ENCODE data around the gene MAN2A2.

MAN2A2 gene

DNA sequence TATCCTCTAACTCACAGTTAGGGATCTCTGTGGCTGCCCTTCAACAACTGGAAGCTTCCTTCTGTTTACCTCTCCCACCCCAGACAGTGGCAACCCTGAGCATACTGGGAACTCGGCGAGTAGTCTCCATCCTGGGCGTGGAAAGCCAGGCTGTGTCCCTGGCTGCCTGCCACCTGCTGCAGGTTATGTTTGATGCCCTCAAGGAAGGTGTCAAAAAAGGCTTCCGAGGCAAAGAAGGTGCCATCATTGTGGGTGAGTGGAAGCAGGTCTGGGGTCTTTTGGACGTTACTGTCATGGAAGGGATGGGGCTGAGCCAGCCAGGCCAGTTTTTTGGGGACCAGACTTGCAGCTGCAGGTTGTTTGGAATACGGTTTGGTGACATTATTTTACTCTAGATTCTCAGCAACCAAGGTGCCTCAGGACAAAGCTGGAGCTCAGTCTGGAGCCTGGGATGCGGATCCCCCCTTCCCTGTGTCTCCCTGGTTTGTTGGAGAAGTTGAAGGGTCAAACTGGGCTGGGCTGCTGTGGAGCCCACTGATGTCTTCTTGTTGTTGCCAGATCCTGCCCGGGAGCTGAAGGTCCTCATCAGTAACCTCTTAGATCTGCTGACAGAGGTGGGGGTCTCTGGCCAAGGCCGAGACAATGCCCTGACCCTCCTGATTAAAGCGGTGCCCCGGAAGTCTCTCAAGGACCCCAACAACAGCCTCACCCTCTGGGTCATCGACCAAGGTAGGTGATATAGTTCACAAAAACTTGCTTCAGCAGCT is 39.4 kb downstream of the MAN2A2 start:
- DNase-seq (ENCODE audit: low read depth), result no peak

DNA sequence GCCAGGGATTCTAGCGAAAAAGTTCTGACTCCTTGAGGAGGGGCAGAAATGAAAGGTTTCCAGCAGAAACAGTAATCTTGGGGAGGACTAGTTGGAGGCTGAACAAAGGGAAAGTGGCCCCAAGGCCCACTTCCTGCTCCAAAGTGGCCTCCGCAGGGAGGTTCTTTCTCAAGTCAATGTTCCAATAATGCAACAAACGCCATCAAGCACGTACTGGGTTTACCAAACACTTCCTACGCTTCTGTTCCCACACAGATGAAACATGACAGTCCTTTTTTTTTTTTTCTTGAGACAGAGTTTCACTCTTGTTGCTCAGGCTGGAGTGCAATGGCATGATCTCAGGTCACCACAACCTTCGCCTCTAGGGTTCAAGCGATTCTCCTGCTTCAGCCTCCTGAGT is 42.0 kb downstream of the MAN2A2 start:
- no peak for DNase-seq (ENCODE audit: low read depth)

DNA sequence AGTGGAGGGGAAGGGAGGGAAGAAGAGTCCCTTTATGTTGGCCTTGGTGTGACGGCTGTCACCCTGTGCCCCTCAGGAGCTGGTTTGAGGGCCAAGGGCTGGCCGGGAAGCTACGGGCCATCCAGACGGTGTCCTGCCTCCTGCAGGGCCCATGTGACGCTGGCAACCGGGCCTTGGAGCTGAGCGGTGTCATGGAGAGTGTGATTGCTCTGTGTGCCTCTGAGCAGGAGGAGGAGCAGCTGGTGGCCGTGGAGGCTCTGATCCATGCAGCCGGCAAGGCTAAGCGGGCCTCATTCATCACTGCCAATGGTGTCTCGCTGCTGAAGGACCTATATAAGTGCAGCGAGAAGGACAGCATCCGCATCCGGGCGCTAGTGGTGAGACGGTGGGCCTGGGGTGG is 43.4 kb downstream of the MAN2A2 start:
- no peak for DNase-seq (ENCODE audit: low read depth)

DNA sequence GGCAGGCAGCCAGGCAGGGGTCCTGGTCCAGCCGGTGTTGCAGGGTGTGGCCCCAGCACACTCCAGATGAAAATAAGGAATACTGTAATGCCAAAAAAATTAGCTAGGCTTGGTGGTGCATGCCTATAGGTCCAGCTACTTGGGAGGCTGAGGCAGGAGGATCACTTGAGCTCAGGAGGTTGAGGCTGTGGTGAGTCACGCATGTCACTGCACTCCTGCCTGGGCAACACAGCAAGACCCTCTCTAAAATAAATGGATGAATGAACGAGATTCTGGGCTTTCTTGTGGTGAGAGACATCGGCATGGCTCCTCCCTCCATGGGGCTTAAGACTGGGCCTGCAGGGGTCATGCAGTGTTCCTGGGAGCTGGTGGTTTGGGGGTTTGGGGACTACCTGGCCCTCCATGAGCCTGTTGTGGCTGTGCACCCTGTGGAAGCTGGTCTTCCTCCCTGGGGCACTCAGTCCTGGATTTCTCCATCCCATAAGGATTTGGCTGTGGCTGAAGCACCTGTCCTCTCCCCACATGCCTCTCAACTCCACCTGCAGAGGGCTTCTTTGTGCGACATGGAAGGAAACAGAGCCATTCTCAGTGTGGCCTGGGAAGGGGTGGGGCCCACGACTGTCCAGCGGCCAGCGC is 44.0 kb downstream of the MAN2A2 start:
- no peak for DNase-seq (ENCODE audit: low read depth)

DNA sequence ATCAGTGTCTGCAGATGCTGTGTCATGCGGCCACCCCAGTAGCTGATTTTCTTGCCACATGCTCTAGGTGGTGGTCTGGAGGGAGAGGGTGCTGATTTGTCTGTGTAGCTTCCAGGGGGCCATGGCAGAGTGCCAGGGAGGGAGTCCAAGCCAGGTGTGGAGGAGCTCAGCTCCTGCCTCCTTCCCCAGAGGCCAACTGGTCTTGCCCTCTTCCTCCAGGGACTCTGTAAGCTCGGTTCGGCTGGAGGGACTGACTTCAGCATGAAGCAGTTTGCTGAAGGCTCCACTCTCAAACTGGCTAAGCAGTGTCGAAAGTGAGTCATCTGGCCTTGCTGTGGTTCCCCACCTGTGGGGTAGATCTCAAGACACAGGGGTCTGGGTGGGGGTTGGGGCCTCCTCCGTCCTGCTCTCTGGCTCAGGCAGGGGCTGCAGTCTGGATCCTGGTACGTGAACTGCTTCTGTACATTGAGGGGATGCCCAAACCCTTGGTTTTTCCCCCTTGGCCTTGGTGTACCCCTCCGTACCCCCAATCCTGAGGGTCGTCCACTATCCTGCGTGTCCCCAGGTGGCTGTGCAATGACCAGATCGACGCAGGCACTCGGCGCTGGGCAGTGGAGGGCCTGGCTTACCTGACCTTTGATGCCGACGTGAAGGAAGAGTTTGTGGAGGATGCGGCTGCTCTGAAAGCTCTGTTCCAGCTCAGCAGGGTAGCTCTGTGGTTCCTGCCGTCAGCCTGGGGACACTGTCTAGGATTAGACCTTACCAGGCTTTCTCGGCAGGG is 44.7 kb downstream of the MAN2A2 start:
- DNase-seq (ENCODE audit: low read depth), result no peak

DNA sequence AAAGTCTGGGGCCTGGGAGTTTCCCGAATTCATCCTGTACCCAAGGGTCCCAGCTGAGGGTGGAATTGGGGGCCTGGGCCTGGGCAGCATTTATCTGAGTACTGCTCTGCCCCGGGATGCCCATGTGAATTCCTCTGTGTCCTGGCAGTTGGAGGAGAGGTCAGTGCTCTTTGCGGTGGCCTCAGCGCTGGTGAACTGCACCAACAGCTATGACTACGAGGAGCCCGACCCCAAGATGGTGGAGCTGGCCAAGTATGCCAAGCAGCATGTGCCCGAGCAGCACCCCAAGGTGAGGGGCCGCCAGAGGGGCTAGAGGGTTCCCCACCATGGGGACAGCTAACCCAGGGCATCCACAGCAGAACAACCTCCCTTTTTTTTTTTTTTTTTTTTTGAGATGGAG is 45.4 kb downstream of the MAN2A2 start:
- no peak for DNase-seq (ENCODE audit: low read depth)

DNA sequence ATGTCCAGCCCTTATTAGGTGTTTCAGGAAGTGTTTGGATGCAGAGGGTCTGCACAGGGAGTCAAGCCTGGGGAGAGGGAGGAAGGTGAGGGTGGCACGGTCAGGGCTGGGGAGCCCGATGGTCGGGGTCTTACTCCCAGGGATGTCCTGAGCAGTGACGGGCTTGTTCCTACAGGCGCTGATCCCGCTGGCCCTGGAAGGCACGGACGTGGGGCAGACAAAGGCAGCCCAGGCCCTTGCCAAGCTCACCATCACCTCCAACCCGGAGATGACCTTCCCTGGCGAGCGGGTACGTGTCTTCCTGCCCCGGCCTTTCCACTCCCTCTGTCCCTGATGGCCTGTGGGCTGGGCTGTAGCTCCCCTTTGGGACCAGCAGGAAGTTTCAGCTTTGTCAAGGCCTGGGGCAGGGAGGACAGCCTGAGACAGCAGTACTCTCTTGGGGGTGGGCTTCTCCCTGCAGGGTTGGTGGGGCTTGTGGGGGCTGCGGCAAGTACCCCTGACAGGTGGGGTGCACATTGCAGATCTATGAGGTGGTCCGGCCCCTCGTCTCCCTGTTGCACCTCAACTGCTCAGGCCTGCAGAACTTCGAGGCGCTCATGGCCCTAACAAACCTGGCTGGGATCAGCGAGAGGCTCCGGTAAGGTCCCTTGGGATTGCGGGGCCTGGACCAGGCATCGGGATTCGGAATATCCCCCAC is 47.0 kb downstream of the MAN2A2 start:
- no peak for DNase-seq (ENCODE audit: low read depth)

DNA sequence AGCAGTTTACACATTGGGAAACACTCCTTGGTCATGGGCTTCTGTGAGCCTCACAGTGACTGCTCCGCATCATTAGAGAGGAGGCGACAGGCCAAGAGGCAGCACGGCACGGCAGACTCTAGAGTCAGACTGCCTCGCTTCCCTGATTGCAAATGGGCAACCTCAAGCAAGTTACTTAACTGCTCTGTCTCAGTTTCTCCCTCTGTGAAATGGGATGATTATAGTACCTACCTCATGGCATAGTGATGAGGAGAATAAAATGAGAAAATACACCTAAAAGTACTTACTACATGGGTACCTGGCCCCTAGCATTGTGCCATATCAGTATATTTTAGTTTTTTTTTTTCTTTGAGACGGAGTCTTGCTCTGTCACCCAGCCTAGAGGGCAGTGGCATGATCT is 47.6 kb downstream of the MAN2A2 start:
- DNase-seq (ENCODE audit: low read depth), result no peak

DNA sequence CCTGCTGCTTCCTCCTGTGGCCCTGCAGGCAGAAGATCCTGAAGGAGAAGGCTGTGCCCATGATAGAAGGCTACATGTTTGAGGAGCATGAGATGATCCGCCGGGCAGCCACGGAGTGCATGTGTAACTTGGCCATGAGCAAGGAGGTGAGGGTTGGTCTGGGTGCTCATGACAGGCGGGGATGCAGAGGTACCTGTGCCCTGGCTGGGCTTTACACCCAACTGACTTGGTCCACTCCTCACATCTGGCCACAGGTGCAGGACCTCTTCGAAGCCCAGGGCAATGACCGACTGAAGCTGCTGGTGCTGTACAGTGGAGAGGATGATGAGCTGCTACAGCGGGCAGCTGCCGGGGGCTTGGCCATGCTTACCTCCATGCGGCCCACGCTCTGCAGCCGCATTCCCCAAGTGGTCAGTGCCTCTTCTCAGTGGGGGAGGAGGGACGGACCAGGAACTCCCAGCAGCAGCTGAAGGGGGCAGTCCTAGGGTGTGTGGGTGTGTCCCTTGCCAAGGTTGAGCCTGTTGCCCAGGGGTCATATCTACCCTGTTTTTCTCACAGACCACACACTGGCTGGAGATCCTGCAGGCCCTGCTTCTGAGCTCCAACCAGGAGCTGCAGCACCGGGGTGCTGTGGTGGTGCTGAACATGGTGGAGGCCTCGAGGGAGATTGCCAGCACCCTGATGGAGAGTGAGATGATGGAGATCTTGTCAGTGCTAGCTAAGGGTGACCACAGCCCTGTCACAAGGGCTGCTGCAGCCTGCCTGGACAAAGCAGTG is 50.0 kb downstream of the MAN2A2 start:
- no peak for DNase-seq (ENCODE audit: low read depth)

DNA sequence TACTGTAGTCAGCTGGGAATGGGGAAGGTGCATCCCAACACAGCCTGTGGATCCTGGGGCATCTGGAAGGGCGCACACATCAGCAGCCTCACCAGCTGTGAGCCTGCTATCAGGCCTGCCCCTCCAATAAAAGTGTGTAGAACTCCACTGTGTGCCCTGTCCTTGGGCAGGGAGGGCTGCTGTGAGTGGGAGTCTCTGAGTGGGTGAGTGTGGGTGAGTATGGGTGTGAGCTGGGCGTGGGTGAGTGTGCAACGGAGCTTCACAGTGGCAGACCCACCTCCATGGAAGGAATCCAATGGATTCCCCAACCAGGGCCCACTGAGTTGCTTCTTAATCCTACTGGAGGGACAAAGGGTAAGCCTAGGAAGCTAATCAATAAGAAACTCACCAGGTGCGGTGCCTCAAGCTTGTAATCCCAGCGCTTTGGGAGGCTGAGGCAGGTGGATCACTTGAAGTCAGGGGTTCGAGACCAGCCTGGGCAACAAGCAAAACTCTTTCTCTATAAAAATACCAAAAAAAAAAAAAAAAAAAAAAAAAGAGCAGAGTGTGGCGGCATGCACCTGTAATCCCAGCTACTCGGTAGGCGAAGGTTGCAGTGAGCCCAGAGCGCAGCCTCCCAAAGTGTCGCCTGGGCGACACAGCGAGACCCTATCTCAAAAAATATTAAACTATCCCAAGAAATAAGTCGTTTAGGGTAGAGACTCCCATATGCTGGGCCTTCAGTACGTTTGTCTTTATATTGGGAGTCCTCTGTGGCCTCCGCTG is 51.0 kb downstream of the MAN2A2 start:
- no peak for DNase-seq (ENCODE audit: low read depth)

DNA sequence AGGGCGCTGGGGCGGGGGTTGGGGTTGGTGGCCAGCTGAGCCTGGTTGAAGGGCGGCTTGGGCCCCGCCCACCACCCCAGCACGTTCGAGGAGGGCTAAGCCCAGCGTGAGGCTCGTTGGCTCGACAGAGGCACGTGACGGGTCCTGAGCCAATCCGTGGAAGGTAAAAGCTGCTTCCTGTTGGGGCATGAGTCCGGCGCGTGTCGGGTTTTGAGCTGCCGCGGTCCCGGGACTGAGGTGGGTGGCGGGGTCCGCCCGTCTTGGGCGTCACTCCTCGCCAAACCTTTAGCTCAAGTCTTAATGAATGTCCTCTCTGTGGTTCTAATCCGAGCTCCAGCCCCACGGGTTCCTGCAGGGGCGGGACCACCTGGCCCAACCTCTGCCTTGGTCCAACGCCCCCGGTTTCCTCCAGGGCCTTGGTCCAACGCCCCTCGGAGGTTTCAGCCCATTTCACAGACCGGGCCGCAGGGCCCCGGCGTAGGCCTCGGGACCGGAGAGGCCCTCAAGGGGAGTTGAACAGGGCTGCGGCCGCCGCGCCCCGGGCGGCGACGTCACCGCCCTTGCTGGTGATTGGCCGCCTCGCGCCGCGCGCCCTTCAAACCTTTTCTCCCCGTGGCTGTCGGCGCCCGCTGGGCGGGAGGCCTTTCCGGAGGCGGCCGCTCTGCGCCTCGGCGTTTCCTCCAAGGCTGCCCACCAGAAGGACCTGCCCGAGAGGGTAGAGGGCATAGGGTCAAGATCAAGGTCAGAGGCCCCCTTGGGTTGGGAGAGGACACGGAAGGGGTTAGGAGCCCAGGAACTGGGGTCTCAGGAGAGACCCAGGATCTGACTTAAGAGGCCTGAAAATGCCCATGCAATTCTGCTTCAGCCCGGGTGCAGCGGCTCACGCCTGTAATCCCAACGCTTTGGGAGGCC is 51.9 kb downstream of the MAN2A2 start, which contains the start of gene RCCD1:
RCCD1 (plus strand) TSS at position 173 of the 912 bp plus-strand sequence. CDS start 1,851 bp downstream, outside the sequence.
- DNase-seq (ENCODE audit: low read depth), result peak; percentile 88

DNA sequence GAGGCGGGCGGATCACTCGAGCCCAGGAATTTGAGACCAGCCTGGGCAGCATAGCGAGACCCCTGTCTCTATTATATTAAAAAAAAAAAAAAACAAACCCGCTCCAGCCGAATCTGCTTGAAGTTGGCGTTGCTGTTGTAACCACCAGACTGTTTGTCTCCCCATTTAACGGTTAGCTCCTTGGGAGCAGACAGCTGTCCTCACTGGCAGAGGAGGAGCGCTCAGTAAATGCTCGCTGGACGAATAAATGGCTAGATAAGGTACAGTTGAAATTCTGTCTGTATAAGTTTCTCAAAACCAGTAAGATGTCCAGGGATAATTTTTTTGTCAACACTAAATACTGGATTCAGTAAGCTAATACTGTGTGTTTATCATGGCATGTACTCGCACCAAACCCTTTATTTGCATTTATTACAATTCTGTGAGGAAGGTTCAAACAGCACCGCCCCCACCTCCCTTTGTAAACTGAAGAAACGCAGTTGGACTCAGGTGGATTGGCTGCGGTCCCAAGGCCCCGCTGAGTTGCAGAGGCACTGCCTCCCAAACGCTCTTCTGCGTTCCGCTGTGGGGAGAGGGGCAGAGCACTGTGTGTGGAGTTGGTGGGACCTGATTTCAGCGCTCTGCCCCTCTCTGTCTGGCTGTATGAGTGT is 52.6 kb downstream of the MAN2A2 start:
- no peak for DNase-seq (ENCODE audit: low read depth)

DNA sequence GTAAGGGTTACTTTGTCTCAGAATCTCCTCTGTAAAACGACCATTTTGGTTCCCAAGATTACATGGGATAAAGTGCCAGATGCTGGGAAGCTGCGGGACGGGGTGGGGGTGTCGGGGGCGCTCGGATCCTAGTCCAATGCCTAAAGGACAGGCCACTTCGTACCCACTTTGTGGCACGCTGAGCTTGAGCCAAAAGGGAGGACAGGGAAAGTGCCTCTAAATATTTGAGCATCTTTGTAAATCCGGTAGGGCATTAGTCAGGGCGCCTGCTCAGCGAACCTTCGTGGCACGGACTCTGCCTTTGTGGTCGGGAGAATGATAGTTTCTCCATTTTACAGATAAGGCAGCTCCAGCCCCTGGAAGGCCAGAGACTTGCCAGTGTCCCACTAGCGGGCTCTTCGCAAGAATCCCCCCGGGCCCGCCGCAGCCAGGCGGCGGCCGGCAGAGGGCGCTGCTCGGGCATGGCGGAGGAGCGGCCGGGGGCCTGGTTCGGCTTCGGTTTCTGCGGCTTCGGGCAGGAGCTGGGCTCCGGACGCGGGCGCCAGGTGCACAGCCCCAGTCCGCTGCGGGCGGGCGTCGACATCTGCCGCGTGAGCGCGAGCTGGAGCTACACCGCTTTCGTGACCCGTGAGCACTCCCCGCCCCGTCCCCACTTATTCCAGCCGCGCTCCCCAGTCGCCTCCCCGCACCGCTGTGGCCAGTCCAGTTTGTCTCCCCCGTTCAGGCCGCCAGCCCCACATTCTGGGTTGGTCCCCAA is 53.4 kb downstream of the MAN2A2 start:
- DNase-seq (ENCODE audit: low read depth), result no peak

DNA sequence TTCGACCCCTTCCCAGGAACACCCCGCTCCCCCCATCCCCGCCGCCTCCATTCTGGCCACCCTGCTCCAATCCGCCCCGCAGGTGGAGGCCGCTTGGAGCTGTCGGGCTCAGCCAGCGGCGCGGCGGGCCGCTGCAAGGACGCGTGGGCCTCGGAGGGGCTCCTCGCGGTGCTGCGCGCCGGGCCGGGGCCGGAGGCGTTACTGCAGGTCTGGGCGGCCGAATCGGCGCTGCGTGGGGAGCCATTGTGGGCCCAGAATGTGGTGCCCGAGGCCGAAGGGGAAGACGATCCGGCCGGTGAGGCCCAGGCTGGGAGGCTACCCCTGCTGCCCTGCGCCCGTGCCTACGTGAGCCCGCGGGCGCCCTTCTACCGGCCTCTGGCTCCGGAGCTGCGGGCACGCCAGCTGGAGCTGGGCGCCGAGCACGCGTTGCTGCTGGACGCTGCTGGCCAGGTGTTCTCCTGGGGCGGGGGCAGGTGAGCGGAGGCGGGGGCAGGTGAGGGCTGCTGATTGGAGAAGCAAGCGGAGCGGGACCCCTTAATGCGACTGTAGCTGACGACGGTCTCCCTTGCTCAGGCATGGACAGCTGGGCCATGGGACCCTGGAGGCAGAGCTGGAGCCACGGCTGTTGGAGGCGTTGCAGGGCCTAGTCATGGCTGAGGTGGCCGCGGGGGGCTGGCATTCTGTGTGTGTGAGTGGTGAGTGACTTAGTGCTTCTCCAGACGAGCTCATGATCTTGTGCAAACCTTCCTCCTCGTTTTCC is 54.1 kb downstream of the MAN2A2 start:
- DNase-seq (ENCODE audit: low read depth), result no peak

DNA sequence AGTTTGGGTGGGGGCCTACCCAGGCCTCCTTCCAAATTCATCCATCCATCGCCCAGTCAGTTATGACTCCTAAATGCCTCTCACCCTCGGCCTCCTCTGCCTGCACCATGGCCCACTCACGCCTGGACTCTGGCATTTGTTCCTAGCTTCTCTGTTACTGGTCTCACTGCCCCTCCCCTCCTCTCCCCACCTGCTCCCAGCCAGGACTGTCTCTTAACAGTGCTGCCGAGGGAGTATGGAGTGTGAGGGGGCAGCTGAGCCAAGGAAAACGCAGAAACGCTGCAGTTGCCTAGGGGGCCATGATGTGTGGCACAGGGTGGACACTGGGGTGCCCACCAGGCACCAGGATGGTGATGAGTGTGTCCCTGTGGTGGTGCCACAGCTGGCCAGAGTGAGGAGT is 54.7 kb downstream of the MAN2A2 start:
- no peak for DNase-seq (ENCODE audit: low read depth)

DNA sequence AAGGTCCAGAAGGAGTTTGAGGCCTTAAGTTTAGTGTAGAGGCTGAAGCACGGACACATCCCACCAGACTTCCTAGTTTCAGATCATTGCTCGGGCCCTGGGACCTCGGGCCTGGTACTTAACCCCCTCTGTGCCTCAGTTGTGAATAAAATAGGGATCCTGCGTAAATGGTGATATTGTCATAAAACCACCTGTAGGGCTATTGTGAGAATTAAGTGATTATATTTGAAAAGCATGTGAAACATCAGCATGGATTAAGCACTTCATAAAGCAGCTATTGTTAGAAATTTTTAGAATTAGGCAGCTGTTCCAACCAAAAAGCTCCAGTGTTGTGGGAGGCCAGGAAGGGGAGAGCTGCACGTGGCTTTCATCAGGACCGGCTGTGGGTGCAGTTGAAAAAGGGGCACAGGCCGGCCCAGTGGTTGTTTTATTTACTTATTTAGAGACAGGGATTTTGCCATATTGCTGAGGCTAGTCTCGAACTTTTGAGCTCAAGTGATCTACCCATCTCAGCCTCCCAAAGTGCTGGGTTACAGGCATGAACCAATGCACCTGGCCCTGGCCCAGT is 56.0 kb downstream of the MAN2A2 start:
- no peak for DNase-seq (ENCODE audit: low read depth)

DNA sequence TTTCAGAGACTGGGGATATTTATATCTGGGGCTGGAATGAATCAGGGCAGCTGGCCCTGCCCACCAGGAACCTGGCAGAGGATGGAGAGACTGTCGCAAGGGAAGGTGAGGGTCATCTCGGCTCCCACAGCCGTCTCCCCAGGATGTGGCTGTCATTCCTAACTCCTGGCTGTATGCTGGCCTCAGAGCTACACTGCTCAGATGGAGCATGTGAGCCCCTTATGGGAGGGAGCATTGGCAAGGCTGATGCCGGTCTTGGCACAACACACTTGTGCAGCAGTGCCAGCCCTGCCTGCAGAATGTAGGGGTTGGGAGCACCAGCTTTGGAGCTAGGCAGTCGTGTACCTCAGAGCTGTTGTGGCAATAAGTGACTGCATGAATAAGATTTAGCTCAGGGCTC is 56.8 kb downstream of the MAN2A2 start:
- DNase-seq (ENCODE audit: low read depth), result no peak

Measured in GM04504 (cell line).